H1 (cell line): ENCODE results near the gene LGALS16.

Source experiments
- BACH1 ChIP-seq: IDR thresholded peaks from 2 replicates; pipeline ENCODE4 v1.6.1; 2012; ENCODE audit warnings: low read length, improper control_type of control experiment
- CEBPB ChIP-seq: IDR thresholded peaks from 2 replicates; pipeline ENCODE4 v1.6.1; 2012; ENCODE audit warnings: low read depth, low read length
- CTCF ChIP-seq, 3 experiments: IDR thresholded peaks; 1 replicate in 2 of 3; 2 replicates in 1 of 3; pipeline versions ENCODE4 v1.5.1 to v1.6.1; 2011; ENCODE audit warnings: low read length in 3 of 3, mild to moderate bottlenecking in 3 of 3, inconsistent platforms in 2 of 3, low read depth in 1 of 3, moderate library complexity in 1 of 3; ENCODE audit not compliant: insufficient read depth in 1 of 3; ENCODE audit errors: control extremely low read depth in 1 of 3
- EZH2 ChIP-seq: fragments of 200-600 bp; sonication (generic); IDR thresholded peaks from 2 replicates; pipeline ENCODE4 v1.7.1; 2012; ENCODE audit warnings: low read depth, mild to moderate bottlenecking, moderate library complexity, low read length, inconsistent platforms; ENCODE audit not compliant: severe bottlenecking
- JUND ChIP-seq: IDR thresholded peaks from 2 replicates; pipeline ENCODE4 v1.6.1; 2011; ENCODE audit warnings: mild to moderate bottlenecking, improper control_type of control experiment, low read length
- KDM1A ChIP-seq: fragments of 200-600, 300-600 bp; sonication (generic); IDR thresholded peaks from 2 replicates; pipeline ENCODE4 v1.7.1; 2016; ENCODE audit warnings: mild to moderate bottlenecking, low read length, borderline replicate concordance
- NANOG ChIP-seq: IDR thresholded peaks from 2 replicates; pipeline ENCODE4 v1.6.1; 2011; ENCODE audit warnings: low read length, low read depth, mild to moderate bottlenecking, inconsistent platforms; ENCODE audit not compliant: insufficient read depth, poor library complexity, severe bottlenecking
- POLR2A ChIP-seq, 2 experiments: IDR thresholded peaks; 1 replicate in 1 of 2; 2 replicates in 1 of 2; pipeline ENCODE4 v1.6.1; 2011; ENCODE audit warnings: low read depth in 2 of 2, low read length in 2 of 2, mild to moderate bottlenecking in 2 of 2; ENCODE audit errors: control extremely low read depth in 1 of 2
- POLR2AphosphoS5 ChIP-seq: IDR thresholded peaks from 2 replicates; pipeline ENCODE4 v1.6.1; 2011; ENCODE audit warnings: low read depth, low read length
- RNF2 ChIP-seq: fragments of 200-900, 300-1000 bp; sonication (generic); IDR thresholded peaks from 2 replicates; pipeline ENCODE4 v1.7.1; 2016; ENCODE audit warnings: borderline replicate concordance, low read depth, mild to moderate bottlenecking, antibody characterized with exemption, low read length; ENCODE audit not compliant: poor library complexity, severe bottlenecking; ENCODE audit errors: missing control alignments
- RXRA ChIP-seq: IDR thresholded peaks from 2 replicates; pipeline ENCODE4 v1.6.1; 2011; ENCODE audit warnings: low read depth, mild to moderate bottlenecking, low read length, moderate library complexity; ENCODE audit not compliant: insufficient read depth
- SP1 ChIP-seq: IDR thresholded peaks from 2 replicates; pipeline ENCODE4 v1.6.1; 2011; ENCODE audit warnings: low read depth, low read length
- SUZ12 ChIP-seq: fragments of 200-600 bp; sonication (generic); IDR thresholded peaks from 2 replicates; pipeline ENCODE4 v1.6.1; 2012; ENCODE audit warnings: mild to moderate bottlenecking, inconsistent platforms, low read length, moderate library complexity, mixed read lengths
- TAF7 ChIP-seq: optimal IDR thresholded peaks from 2 replicates; pipeline ENCODE3; 2011; ENCODE audit warnings: low read depth, mild to moderate bottlenecking, inconsistent platforms, low read length, moderate library complexity, borderline replicate concordance

GRCh38 chr19:39613597-39613996 is 42.1 kb upstream of the LGALS16 start:
- TF ChIP-seq EZH2 (no peak), KDM1A (no peak), RNF2 (no peak), CTCF (IDR thresholded peaks at IDR 0.05; ENCODE audit: control extremely low read depth in 1 of 3, insufficient read depth in 1 of 3, low read depth in 1 of 3, low read length in 3 of 3) (no peak), JUND (no peak), POLR2AphosphoS5 (no peak), POLR2A (IDR thresholded peaks at IDR 0.05; ENCODE audit: control extremely low read depth in 1 of 2, low read depth in 2 of 2, low read length in 2 of 2) (no peak), SP1 (no peak), RXRA (no peak), NANOG (no peak), CEBPB (no peak), SUZ12 (no peak), BACH1 (no peak), TAF7 (no peak)
